GM20000 (cell line): Measurements from ENCODE around the gene XPO5.

ENCODE experiments used
- DNase-seq: peaks from one replicate; pipeline ENCODE4 v3.0.0; 2012; ENCODE audit warnings: low spot score
- TF ChIP-seq, protein P1 (sequence below): IDR thresholded peaks from 2 replicates; pipeline ENCODE4 v1.5.1; 2012; ENCODE audit warnings: mild to moderate bottlenecking, control low read depth; ENCODE audit errors: extremely low read depth, missing control alignments

Gene XPO5

DNA sequence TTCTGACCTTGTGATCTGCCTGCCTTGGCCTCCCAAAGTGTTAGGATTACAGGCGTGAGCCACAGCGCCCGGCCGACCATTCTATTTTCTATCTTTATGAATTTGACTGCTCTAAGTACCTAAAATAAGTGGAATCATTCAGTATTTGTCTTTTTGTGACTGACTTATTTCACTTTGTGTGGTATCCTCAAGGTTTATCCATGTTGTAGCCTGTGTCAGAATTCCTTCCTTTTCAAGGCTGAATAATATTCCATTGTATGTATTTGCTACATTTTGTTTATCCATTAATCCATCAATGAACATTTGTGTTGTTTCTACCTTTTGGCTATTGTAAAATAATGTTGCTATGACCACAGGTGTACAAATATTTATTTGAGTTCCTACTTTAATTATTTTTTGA lies 103.3 kb downstream of the XPO5 start:
- DNase-seq = no peak
- TF ChIP-seq, protein P1, sequence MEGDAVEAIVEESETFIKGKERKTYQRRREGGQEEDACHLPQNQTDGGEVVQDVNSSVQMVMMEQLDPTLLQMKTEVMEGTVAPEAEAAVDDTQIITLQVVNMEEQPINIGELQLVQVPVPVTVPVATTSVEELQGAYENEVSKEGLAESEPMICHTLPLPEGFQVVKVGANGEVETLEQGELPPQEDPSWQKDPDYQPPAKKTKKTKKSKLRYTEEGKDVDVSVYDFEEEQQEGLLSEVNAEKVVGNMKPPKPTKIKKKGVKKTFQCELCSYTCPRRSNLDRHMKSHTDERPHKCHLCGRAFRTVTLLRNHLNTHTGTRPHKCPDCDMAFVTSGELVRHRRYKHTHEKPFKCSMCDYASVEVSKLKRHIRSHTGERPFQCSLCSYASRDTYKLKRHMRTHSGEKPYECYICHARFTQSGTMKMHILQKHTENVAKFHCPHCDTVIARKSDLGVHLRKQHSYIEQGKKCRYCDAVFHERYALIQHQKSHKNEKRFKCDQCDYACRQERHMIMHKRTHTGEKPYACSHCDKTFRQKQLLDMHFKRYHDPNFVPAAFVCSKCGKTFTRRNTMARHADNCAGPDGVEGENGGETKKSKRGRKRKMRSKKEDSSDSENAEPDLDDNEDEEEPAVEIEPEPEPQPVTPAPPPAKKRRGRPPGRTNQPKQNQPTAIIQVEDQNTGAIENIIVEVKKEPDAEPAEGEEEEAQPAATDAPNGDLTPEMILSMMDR = no peak
